AG04450 (cell line): ENCODE results near the gene ARID4A. TPM values are rescaled to one million over a fixed set of nuclear protein-coding genes. Genes with fewer than 3 reads are reported as not detected.

Experiments used
- CTCF ChIA-PET: fragments of 300-600, 350-600 bp; formaldehyde crosslinking; extraction: SDS; loops from one replicate; lab custom pipeline; 2022; ENCODE audit warnings: antibody characterized with exemption, inconsistent platforms; lab: Charles Lee
- POLR2A ChIA-PET: fragments of 350-600 bp; formaldehyde crosslinking; extraction: SDS; loops from one replicate; lab custom pipeline; 2021; ENCODE audit warnings: antibody characterized with exemption, inconsistent platforms; lab: Yijun Ruan, JAX
- DNase-seq: peaks from one replicate; pipeline ENCODE4 v3.0.0-alpha.2; 2011; ENCODE audit warnings: low read depth, low spot score
- H3K27ac ChIP-seq: one replicate; pipeline ENCODE4 v1.5.1; 2012; ENCODE audit warnings: low read depth, low read length, control low read depth
- H3K27me3 ChIP-seq: one replicate; pipeline ENCODE4 v1.6.0; 2012; ENCODE audit warnings: low read length; ENCODE audit not compliant: control insufficient read depth, insufficient read depth
- H3K4me3 ChIP-seq: 2 replicates; pipeline ENCODE4 v1.5.1; 2011; ENCODE audit warnings: mild to moderate bottlenecking, low read depth, low read length, control low read depth
- H3K9me3 ChIP-seq: 2 replicates; pipeline ENCODE4 v1.5.1; 2012; ENCODE audit warnings: low read length; ENCODE audit not compliant: control insufficient read depth, insufficient read depth
- CTCF ChIP-seq: IDR thresholded peaks from 2 replicates; pipeline ENCODE4 v1.5.1; 2011; ENCODE audit warnings: low read depth, low read length, control low read depth, inconsistent platforms
- polyA plus RNA-seq: library from polyadenylated mRNA; depleted of rRNA; stranded (reverse); fragments of >200 nt; gene quantifications from 2 replicates; pipeline ENCODE4 v1.2.3, GENCODE V29; 2011

Gene ARID4A
- polyA plus RNA-seq, 1 experiment = 12.4 TPM

DNA sequence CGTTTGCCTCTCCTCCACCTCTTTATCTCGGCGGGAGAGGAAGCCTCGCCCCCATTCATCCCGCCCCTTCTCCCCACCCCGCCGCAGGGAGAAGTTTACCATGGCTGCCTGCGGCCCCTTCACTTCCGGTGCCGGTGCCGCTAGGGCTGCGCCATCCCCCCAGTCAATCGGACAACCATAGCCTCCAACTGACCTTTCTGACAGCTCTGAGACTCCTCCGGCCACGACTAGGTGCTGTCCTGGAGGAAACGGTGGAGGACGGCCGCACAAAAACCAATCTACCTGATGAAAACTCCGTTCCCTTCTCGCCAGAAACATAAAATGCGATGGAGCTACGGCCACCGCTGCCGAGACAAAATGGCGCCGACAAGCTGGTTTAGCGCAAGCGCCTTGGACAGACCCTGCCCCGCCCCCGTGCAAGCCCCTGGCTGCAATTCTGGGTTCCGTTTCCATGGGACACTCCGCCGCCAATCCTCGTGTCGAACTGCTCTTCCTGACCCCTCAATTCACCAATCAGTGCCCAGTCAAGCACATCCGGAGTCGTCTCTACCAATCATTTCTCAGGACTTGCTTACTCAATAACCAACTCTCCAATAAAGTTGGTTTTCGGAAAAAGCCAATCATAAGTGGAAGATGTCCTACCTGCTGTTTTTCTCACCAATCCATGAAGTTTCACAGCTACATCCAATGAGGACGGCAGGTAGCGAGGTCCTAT, 436 bp upstream of the ARID4A start:
- H3K4me3 ChIP-seq = peak overlapping the region; percentile 94
- peak overlapping the region; percentile 98 for H3K27ac ChIP-seq
- ChIA-PET POLR2A (interaction anchor here (0.6 to 1.9 kb wide), 11 partner anchors 8 to 256 kb away, joined by 3 to 8 read pairs (median 3); partner anchors contain the start of genes ACTR10, KIAA0586, TIMM9 and TOMM20L), CTCF (interaction anchor here (0.6 to 1.8 kb wide), 2 partner anchors 9 to 135 kb away, joined by 3 to 4 read pairs; no protein-coding TSS in a partner anchor)
- no peaks in the 10 kb centered on the region for H3K27me3 ChIP-seq
- no peak for TF ChIP-seq CTCF
- DNase-seq = peak; percentile 100
- H3K9me3 ChIP-seq = no peaks in the 10 kb centered on the region; the same call in 1 of the 2 replicates

DNA sequence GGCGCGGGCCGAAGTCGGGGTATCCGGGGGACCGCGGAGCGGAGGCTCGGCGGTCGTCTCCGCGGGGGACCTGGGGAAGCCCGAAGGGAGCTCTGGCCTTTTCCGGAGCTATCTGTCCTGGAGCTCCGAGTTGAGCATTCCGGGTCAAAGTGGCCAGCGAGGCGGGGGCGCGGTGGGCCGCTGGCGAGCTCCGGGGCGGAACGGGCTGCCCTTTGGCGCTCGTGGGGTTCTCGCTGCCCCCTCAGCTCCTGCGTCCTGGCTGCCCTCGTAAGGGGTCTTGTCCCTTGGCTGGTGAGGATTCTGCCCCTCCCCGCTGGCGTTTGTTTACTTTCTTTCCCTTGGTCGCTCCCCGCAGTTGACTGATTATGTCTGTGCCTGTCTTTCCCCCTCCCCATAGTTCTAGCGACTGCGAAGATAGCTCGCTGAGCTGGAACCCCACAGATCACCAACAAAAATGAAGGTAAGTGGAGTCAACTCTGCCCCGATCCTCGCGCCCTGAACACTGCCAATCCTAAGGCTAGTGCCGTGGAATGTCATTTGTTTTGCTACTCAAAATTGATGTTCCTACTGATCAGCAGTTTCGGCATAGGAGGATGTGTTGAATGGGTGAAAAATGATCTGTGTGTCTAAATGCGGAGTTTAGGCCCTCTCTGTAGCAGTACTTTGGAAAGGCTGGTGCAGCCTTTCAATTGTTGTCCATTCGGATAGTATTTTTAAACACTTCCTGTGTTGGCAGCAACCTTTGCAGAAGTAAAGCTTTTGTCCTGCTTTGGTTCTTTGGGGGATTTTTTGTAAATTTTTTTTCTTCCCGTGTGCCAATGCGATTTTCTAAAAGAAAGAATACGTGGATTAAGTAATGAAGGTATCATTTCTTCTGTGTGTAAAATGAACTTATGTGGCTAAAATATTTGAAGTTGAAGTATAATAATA, 1.3 kb downstream of the ARID4A start:
- H3K9me3 ChIP-seq = no peaks in the 10 kb centered on the region; the same call in 1 of the 2 replicates
- ChIA-PET CTCF (interaction anchor here (1.2 kb wide), 1 partner anchor 96 kb away, joined by 4 read pairs; the partner anchor contains the start of gene TOMM20L), POLR2A (interaction anchor here (1.0 kb wide), 1 partner anchor 13 kb away, joined by 9 read pairs; no protein-coding TSS in a partner anchor)
- H3K27ac ChIP-seq = no peak overlapping the region
- DNase-seq = no peak
- TF ChIP-seq CTCF = no peak
- H3K4me3 ChIP-seq = peak overlapping the region; percentile 91
- H3K27me3 ChIP-seq = no peaks in the 10 kb centered on the region

- no peak for TF ChIP-seq CTCF
- ChIA-PET CTCF (no interaction called here), POLR2A (no interaction called here)
- H3K4me3 ChIP-seq = no peak overlapping the region
- DNase-seq = no peak
- no peak overlapping the region for H3K27ac ChIP-seq
- H3K27me3 ChIP-seq = no peaks in the 10 kb centered on the region
- H3K9me3 ChIP-seq = no peaks in the 10 kb centered on the region; the same call in 1 of the 2 replicates
Measured at GRCh38 chr14:58301416-58301815, 3.1 kb downstream of the ARID4A start.

- ChIA-PET CTCF (no interaction called here), POLR2A (interaction anchor here (1.2 kb wide), 1 partner anchor 8 kb away, joined by 3 read pairs; the partner anchor contains the start of gene ARID4A)
- H3K27ac ChIP-seq = no peak overlapping the region
- no peak for TF ChIP-seq CTCF
- H3K9me3 ChIP-seq = no peaks in the 10 kb centered on the region
- no peak for DNase-seq
- H3K4me3 ChIP-seq = no peak overlapping the region
- H3K27me3 ChIP-seq = no peaks in the 10 kb centered on the region
Measured at GRCh38 chr14:58305730-58306129, 7.4 kb downstream of the ARID4A start.
